HG03095 (cell line): ENCODE data around the gene NCAPD2.

Experiments used
- ATAC-seq: cut with Tn5 transposase; IDR thresholded peaks from one replicate; pipeline ENCODE4 v1.9.1; 2021; ENCODE audit warnings: moderate library complexity; ENCODE audit not compliant: unreplicated experiment

The NCAPD2 gene

GRCh38 chr12:6493497-6494257 is at the start of gene NCAPD2:
NCAPD2 (plus strand) TSS chr12:6494102; CDS start chr12:6495099, 997 bp downstream.
- peak; percentile 81 for ATAC-seq

- ATAC-seq: no peak
Measured at GRCh38 chr12:6444704-6445688, 48.9 kb upstream of the NCAPD2 start, which contains the start of gene CD27. CD27 (plus strand) TSS chr12:6444955; CDS start chr12:6445096, 141 bp downstream.

GRCh38 chr12:6450091-6450868 is 43.6 kb upstream of the NCAPD2 start:
- no peak for ATAC-seq

- ATAC-seq: no peak
Measured at GRCh38 chr12:6450869-6451347, 43.0 kb upstream of the NCAPD2 start.

GRCh38 chr12:6451348-6452244 is 42.3 kb upstream of the NCAPD2 start, which contains the start of gene TAPBPL:
TAPBPL (plus strand) TSS chr12:6452042; CDS start chr12:6452249, 207 bp downstream.
- ATAC-seq: peak; percentile 61

- ATAC-seq: no peak
Measured at GRCh38 chr12:6452245-6452943, 41.5 kb upstream of the NCAPD2 start.

- no peak for ATAC-seq
Measured at GRCh38 chr12:6452944-6453630, 40.8 kb upstream of the NCAPD2 start.

- ATAC-seq: no peak
Measured at GRCh38 chr12:6457220-6457945, 36.5 kb upstream of the NCAPD2 start.

- ATAC-seq: no peak
Measured at GRCh38 chr12:6458281-6459003, 35.5 kb upstream of the NCAPD2 start.

GRCh38 chr12:6459004-6459337 is 34.9 kb upstream of the NCAPD2 start:
- no peak for ATAC-seq

GRCh38 chr12:6460751-6461371 is 33.0 kb upstream of the NCAPD2 start:
- no peak for ATAC-seq

GRCh38 chr12:6461401-6462233 is 32.3 kb upstream of the NCAPD2 start:
- no peak for ATAC-seq

- no peak for ATAC-seq
Measured at GRCh38 chr12:6462234-6462995, 31.5 kb upstream of the NCAPD2 start.

- no peak for ATAC-seq
Measured at GRCh38 chr12:6463216-6463615, 30.7 kb upstream of the NCAPD2 start.

GRCh38 chr12:6463858-6464257 is 30.0 kb upstream of the NCAPD2 start:
- no peak for ATAC-seq
